Activated naive CD4-positive, alpha-beta T cell treated with anti-CD3 and anti-CD28 coated beads for 36 hours (primary cell): ENCODE results near the gene ABAT. TPM values are rescaled to one million over a fixed set of nuclear protein-coding genes. Genes with fewer than 3 reads are reported as not detected.
"Not testable (repeated sequence)": the region's sequence is repeated elsewhere in the genome, so short reads cannot be mapped to it uniquely, and the experiment has no call there.

Source experiments
- CTCF ChIA-PET: fragments of 350-600 bp; sonication (Branson Sonifier 250); formaldehyde crosslinking; loops from one replicate; lab custom pipeline; 2021; ENCODE audit warnings: antibody characterized with exemption; lab: Charles Lee
- DNase-seq: peaks from one replicate; pipeline ENCODE4 v3.0.0-alpha.2; 2020
- H3K27ac Mint-ChIP-seq: one replicate; pipeline ENCODE4 v1.8.0; 2021; ENCODE audit warnings: mild to moderate bottlenecking, mixed read lengths
- H3K27me3 Mint-ChIP-seq: one replicate; pipeline ENCODE4 v1.8.0; 2021; ENCODE audit warnings: low read depth, mixed read lengths
- H3K36me3 Mint-ChIP-seq: one replicate; pipeline ENCODE4 v1.8.0; 2021; ENCODE audit warnings: low read depth, mixed read lengths
- H3K4me1 Mint-ChIP-seq: one replicate; pipeline ENCODE4 v1.8.0; 2021; ENCODE audit warnings: low read depth, mixed read lengths
- H3K4me3 Mint-ChIP-seq: one replicate; pipeline ENCODE4 v1.8.0; 2021; ENCODE audit warnings: mild to moderate bottlenecking, moderate library complexity, mixed read lengths
- H3K9me3 Mint-ChIP-seq: one replicate; pipeline ENCODE4 v1.8.0; 2021; ENCODE audit warnings: mixed read lengths
- intact Hi-C: fragments of 100-400 bp; cut with micrococcal nuclease; formaldehyde crosslinking; loops from one replicate; pipeline ENCODE4 v1.15.1; 2023
- total RNA-seq, 2 experiments: library from RNA; stranded (reverse); gene quantifications; one replicate each; pipeline ENCODE4 v1.2.3, GENCODE V29; 2021

Gene ABAT
- total RNA-seq, 2 experiments from 2014 or later, result 2.7 to 3.1 TPM

DNA sequence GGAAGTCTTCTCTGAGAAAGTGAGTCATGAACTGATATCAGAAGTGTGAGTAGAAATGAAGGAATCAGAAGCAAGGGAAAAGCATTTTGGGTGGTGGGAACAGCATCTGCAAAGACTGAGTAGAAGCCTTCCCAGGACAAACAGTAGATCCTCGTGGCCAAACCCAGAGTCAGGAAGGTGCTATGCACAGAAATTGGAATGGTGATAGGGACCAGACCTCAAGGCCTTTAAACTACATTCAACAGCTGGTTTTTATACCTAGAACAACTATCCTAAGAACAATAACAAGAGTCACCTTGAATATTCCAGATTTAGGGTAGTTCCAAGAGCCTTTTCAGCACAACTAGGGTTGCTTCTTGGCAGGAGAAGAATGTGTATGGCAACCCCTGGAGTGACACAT lies 15.3 kb downstream of the ABAT start:
- intact Hi-C loops, result no loop called here
- Mint-ChIP-seq H3K4me3 (no peak overlapping the region), H3K27ac (no peak overlapping the region), H3K9me3 (peaks cover 13% of the 10 kb centered on the region), H3K27me3 (no peaks in the 10 kb centered on the region), H3K36me3 (peaks cover 20% of the 10 kb centered on the region), H3K4me1 (no peaks in the 10 kb centered on the region)
- CTCF ChIA-PET, result no interaction called here
- no peak for DNase-seq

- intact Hi-C loops, result no loop called here
- H3K27me3 Mint-ChIP-seq, result no peaks in the 10 kb centered on the region
- CTCF ChIA-PET, result no interaction called here
- H3K4me1 Mint-ChIP-seq, result no peaks in the 10 kb centered on the region
- H3K36me3 Mint-ChIP-seq, result peaks cover 18% of the 10 kb centered on the region
- no peak for DNase-seq
- no peak overlapping the region for H3K4me3 Mint-ChIP-seq
- peaks cover 13% of the 10 kb centered on the region for H3K9me3 Mint-ChIP-seq
- no peak overlapping the region for H3K27ac Mint-ChIP-seq
These were observed 17.3 kb downstream of the ABAT start for GRCh38 chr16:8691728-8692127.

DNA sequence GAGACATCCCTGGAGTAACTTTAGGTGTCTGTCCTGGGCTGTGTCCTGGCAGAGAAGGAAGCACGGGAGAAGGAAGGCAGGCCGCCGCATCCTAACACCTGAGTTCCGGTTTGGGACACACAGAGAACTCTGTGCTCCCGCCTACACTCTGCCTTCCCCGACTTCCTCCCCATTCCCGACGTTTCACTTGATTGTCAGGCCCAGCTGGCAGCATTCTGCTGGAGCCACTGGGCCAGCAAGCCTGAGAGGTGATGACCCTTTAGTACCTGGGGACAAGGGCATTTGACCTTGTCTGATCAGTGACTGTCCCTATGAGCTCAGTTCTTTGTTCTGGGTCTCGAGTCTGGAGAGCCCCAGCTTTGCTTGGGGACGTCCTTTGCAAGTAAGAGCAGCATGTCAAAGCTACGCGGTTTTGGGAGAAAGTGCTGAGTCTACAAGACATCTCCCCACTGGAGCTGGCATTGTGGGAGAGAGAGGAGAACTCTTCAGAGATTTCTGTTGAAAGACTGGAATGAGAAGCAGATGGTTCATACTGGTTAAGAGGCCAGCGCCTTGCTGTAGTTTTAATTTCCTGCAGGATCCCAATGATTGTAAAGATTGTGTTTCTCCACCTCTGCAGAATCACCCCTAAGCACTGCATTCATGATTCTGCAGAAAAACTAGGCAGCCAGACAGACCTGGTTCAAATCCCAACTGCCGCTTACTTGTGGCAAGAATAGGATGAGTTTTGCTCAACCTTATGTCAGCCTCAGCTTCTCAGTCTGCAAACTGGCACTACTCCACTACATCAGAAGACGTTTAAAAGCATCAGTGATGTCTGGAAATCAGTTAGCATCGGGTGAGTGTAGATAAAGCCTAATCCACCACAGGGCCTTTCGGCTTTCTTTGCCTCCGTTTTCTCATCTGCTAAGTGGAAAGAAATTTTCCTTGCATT lies 20.6 kb downstream of the ABAT start:
- DNase-seq, result no peak
- Mint-ChIP-seq H3K4me3 (no peak overlapping the region), H3K9me3 (peaks cover 3% of the 10 kb centered on the region), H3K4me1 (no peaks in the 10 kb centered on the region), H3K36me3 (peaks cover 9% of the 10 kb centered on the region), H3K27me3 (no peaks in the 10 kb centered on the region), H3K27ac (no peak overlapping the region)
- CTCF ChIA-PET, result interaction anchor here (0.7 kb wide), 1 partner anchor 57 kb away, joined by 3 read pairs; no protein-coding TSS in a partner anchor
- intact Hi-C loops, result no loop called here

DNA sequence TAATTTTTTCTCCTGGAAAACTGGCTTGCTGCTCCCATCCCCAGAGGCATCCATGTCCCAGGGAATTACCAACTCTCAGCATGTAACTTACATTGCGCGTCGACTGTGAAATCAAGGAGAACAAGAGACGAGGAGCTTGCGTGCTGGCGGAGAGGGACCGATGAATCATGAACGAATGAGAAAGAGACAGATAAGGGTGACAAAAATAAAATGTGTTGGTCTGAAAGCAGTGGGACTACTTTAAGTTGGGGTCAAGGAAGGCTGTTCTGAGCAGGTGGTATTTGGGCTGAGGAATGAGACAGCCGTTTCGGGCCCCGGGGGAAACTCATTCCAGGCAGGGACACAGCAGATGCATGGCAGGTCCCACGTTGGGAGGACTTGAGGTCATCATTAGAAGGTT lies 22.5 kb downstream of the ABAT start:
- Mint-ChIP-seq H3K36me3 (peaks cover 3% of the 10 kb centered on the region), H3K27ac (no peak overlapping the region), H3K4me3 (no peak overlapping the region), H3K27me3 (no peaks in the 10 kb centered on the region), H3K9me3 (no peaks in the 10 kb centered on the region), H3K4me1 (no peaks in the 10 kb centered on the region)
- CTCF ChIA-PET, result interaction anchor here (0.6 kb wide), 1 partner anchor 174 kb away, joined by 3 read pairs; no protein-coding TSS in a partner anchor
- DNase-seq, result no peak
- intact Hi-C loops, result no loop called here

DNA sequence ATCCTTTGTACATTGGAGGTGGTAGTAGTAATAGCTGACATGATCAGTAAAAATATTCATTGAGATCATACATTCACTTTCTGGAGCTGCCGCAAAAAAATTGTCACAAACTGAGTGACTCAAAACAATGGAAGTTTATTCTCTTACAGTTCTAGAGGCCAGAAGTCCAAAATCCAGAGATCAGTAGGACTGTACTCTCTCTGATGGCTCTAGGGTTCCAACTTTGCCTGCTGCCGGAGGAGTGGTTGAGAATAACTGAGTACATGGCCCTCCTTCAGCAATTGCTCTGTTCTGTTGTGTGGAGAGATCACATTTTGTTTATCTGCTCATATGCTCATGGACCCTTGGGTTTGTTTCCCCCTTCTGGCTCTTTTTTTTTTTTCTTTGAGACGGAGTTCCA lies 23.5 kb downstream of the ABAT start:
- no peak overlapping the region for H3K4me3 Mint-ChIP-seq
- no peak for DNase-seq
- H3K36me3 Mint-ChIP-seq, result peaks cover 5% of the 10 kb centered on the region
- H3K27ac Mint-ChIP-seq, result no peak overlapping the region
- CTCF ChIA-PET, result no interaction called here
- intact Hi-C loops, result no loop called here
- H3K9me3 Mint-ChIP-seq, result no peaks in the 10 kb centered on the region
- no peaks in the 10 kb centered on the region for H3K27me3 Mint-ChIP-seq
- H3K4me1 Mint-ChIP-seq, result no peaks in the 10 kb centered on the region

DNA sequence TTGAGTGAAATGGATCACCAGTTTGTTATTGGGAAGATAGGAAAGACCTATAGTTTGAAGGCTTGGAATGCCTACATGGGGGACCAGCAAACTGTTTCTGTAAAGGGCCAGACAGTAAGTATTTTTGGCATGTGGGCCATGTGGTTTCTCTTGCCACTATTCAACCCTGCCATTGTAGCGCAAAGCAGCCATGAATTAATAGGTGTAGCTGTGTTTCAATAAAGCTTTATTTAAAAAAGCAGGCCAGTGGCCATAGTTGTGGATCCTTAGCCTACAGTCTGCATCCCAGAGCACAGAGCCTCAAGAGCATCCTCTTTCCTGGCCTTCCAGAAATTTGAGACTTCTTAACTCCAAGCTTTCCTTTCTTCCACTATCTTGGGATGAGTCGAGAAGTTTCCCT lies 29.3 kb downstream of the ABAT start:
- no peak overlapping the region for H3K27ac Mint-ChIP-seq
- no peak overlapping the region for H3K4me3 Mint-ChIP-seq
- peaks cover 4% of the 10 kb centered on the region for H3K36me3 Mint-ChIP-seq
- CTCF ChIA-PET, result interaction anchor here (1.1 kb wide), 1 partner anchor 10 kb away, joined by 3 read pairs; no protein-coding TSS in a partner anchor
- H3K27me3 Mint-ChIP-seq, result no peaks in the 10 kb centered on the region
- no peaks in the 10 kb centered on the region for H3K9me3 Mint-ChIP-seq
- no peaks in the 10 kb centered on the region for H3K4me1 Mint-ChIP-seq
- intact Hi-C loops, result no loop called here
- DNase-seq, result no peak

DNA sequence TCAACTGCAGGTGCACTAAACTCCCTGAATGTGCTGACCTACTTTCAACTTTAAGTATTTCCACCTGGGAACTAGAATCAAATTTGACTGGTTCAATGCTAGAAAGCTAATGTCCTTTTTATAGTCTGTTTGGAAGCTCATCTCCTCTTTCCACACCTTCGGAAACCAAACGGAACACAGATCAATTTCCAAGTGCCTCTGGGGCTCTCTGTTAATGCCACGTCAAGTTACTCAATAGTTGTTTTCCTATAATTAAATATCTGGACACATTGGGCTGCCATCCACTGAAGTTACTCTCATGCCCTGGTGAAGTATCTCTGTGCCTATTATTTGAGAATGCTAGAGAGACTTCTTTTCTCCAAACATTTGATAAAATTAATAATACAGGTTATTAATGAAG lies 29.7 kb downstream of the ABAT start:
- no peak for DNase-seq
- no peak overlapping the region for H3K27ac Mint-ChIP-seq
- H3K27me3 Mint-ChIP-seq, result no peaks in the 10 kb centered on the region
- H3K9me3 Mint-ChIP-seq, result no peaks in the 10 kb centered on the region
- CTCF ChIA-PET, result no interaction called here
- intact Hi-C loops, result no loop called here
- H3K4me1 Mint-ChIP-seq, result no peaks in the 10 kb centered on the region
- peaks cover 2% of the 10 kb centered on the region for H3K36me3 Mint-ChIP-seq
- H3K4me3 Mint-ChIP-seq, result no peak overlapping the region

- H3K9me3 Mint-ChIP-seq, DNase-seq, H3K36me3 Mint-ChIP-seq, H3K4me1 Mint-ChIP-seq, intact Hi-C loops, H3K4me3 Mint-ChIP-seq, CTCF ChIA-PET, H3K27ac Mint-ChIP-seq, H3K27me3 Mint-ChIP-seq: not testable (repeated sequence)
These were observed 30.8 kb downstream of the ABAT start for GRCh38 chr16:8705100-8705822.

- no peak overlapping the region for H3K27ac Mint-ChIP-seq
- H3K36me3 Mint-ChIP-seq, result no peaks in the 10 kb centered on the region
- no peaks in the 10 kb centered on the region for H3K4me1 Mint-ChIP-seq
- H3K9me3 Mint-ChIP-seq, result no peaks in the 10 kb centered on the region
- CTCF ChIA-PET, result interaction anchor here (1.3 kb wide), 1 partner anchor 82 kb away, joined by 3 read pairs; no protein-coding TSS in a partner anchor
- H3K27me3 Mint-ChIP-seq, result no peaks in the 10 kb centered on the region
- intact Hi-C loops, result no loop called here
- no peak overlapping the region for H3K4me3 Mint-ChIP-seq
- DNase-seq, result no peak
These were observed 34.1 kb downstream of the ABAT start for GRCh38 chr16:8708536-8708935.

DNA sequence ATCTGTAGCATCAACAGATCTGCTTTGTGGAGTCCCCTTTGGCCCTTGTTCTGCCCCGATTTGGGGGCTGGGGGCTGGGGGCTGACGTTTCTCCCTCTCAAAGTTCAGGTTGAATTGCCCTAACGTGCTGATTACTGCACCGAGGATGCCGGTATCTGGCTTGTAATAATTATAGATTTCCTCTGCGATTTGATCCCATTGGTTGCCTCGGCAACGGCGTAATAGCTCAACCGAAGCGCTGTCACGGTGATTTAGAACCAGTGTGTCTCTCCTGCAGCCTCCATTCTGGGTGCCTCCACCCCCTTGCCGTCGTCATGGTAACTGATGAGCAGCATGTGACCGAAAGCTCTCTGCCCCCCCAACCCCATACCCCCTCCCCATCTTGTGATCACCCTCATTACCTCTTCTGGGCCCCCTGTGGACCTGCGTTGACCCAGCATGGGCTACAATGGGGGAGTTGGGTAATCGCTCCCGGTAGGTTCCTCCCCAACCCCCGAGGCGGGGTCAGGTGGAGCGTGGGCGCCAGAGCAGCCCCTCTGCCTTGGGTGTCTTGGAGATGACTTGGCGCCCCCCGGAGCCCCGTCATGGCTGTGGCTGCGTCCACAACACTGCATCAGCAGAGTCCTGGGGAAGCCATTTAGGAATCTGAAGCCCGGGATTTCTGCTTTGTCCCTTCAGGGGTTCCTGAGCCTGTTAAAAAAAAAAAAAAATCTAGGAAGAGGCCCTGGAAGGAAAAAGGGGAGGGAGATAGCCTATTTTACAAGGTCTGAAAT lies 38.4 kb downstream of the ABAT start:
- no peak overlapping the region for H3K27ac Mint-ChIP-seq
- CTCF ChIA-PET, result interaction anchor here (0.9 kb wide), 1 partner anchor 10 kb away, joined by 3 read pairs; no protein-coding TSS in a partner anchor

GRCh38 chr16:8713635-8714172 lies 39.3 kb downstream of the ABAT start:
- Mint-ChIP-seq H3K4me1 (no peaks in the 10 kb centered on the region), H3K27ac (no peak overlapping the region), H3K36me3 (peaks cover 17% of the 10 kb centered on the region), H3K4me3 (no peak overlapping the region), H3K27me3 (no peaks in the 10 kb centered on the region), H3K9me3 (peaks cover 7% of the 10 kb centered on the region)
- CTCF ChIA-PET, result interaction anchor here (0.9 kb wide), 1 partner anchor 10 kb away, joined by 3 read pairs; no protein-coding TSS in a partner anchor
- intact Hi-C loops, result no loop called here
- DNase-seq, result no peak

More for the DNA sequence above, 38.4 kb downstream of the ABAT start:
- DNase-seq, result no peak
- Mint-ChIP-seq H3K9me3 (peaks cover 4% of the 10 kb centered on the region), H3K4me1 (no peaks in the 10 kb centered on the region), H3K27me3 (no peaks in the 10 kb centered on the region), H3K36me3 (peaks cover 14% of the 10 kb centered on the region), H3K4me3 (no peak overlapping the region)
- intact Hi-C loops, result no loop called here

DNA sequence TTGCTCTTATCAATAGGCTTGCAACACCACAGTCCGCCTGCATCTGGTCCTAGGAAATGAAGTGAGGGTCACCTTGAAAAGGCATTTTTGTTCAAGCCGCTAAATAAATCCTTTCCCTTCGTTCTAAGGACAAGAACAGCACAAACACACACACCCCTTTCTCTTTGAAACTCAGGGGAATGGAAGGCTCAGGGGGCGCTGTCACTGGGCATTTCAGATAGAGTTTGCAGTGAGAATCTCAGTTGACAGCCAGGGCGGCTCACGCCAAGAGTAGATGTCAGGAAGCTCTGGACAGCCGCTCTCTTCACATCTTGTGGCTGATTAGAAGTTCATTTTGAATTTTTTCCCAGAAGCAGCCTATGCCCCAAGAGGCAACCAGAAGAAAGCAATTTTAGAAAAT lies 39.8 kb downstream of the ABAT start:
- Mint-ChIP-seq H3K4me3 (no peak overlapping the region), H3K27ac (no peak overlapping the region), H3K36me3 (peaks cover 17% of the 10 kb centered on the region), H3K9me3 (peaks cover 7% of the 10 kb centered on the region), H3K4me1 (no peaks in the 10 kb centered on the region), H3K27me3 (no peaks in the 10 kb centered on the region)
- CTCF ChIA-PET, result no interaction called here
- no peak for DNase-seq
- intact Hi-C loops, result no loop called here
